SK-N-MC (cell line): ENCODE measurements around the gene LDB1.

Experiments used
- DNase-seq: peaks from one replicate; pipeline ENCODE4 v3.0.0-alpha.2; 2011; ENCODE audit warnings: low read depth, low spot score
- H3K27ac ChIP-seq: fragments of 200-600 bp; sonication (generic); 2 replicates; pipeline ENCODE4 v1.5.1; 2016; ENCODE audit warnings: mixed run types
- H3K36me3 ChIP-seq: fragments of 200-600 bp; sonication (generic); 2 replicates; pipeline ENCODE4 v1.6.1; 2017; ENCODE audit warnings: antibody characterized with exemption, low read length, mixed read lengths; ENCODE audit not compliant: insufficient read depth
- H3K4me3 ChIP-seq: fragments of 200-600 bp; sonication (generic); 2 replicates; pipeline ENCODE4 v1.5.1; 2016
- H3K9ac ChIP-seq: fragments of 200-600 bp; sonication (generic); 2 replicates; pipeline ENCODE4 v1.8.0; 2017; ENCODE audit warnings: mixed run types, mixed read lengths; ENCODE audit not compliant: insufficient read length
- H3K9me3 ChIP-seq: fragments of 200-600 bp; sonication (generic); 2 replicates; pipeline ENCODE4 v1.6.1; 2017; ENCODE audit warnings: low read depth, mild to moderate bottlenecking, antibody characterized with exemption, low read length, moderate library complexity, mixed read lengths
- EZH2 ChIP-seq: fragments of 200-600 bp; sonication (generic); IDR thresholded peaks from one replicate; pipeline ENCODE4 v1.6.1; 2017; ENCODE audit warnings: antibody characterized with exemption
- FOXP2 ChIP-seq: optimal IDR thresholded peaks from 2 replicates; pipeline ENCODE3; 2011; ENCODE audit warnings: mild to moderate bottlenecking, moderate library complexity; ENCODE audit not compliant: insufficient read depth; ENCODE audit errors: extremely low read length, control extremely low read depth
- POLR2AphosphoS5 ChIP-seq: IDR thresholded peaks from 2 replicates; pipeline ENCODE4 v1.6.1; 2012; ENCODE audit warnings: mild to moderate bottlenecking, low read depth, low read length, borderline replicate concordance

Gene LDB1

GRCh38 chr10:102152545-102152890 lies 32.4 kb upstream of the LDB1 start:
- peak overlapping the region; percentile 88 for H3K27ac ChIP-seq
- DNase-seq: no peak
- no peaks in the 10 kb centered on the region for H3K9me3 ChIP-seq
- peak overlapping the region; percentile 93 for H3K4me3 ChIP-seq
- H3K9ac ChIP-seq: peak overlapping the region; percentile 96
- TF ChIP-seq POLR2AphosphoS5: no peak
- TF ChIP-seq FOXP2: no peak
- TF ChIP-seq EZH2: no peak
- H3K36me3 ChIP-seq: peaks cover 45% of the 10 kb centered on the region

GRCh38 chr10:102151774-102152544 lies 31.8 kb upstream of the LDB1 start, which contains the start of gene NOLC1:
Gene NOLC1, plus strand, starts transcription at chr10:102152389. Its CDS starts 22 bp downstream, at chr10:102152411.
- Histone ChIP-seq H3K36me3 (peaks cover 41% of the 10 kb centered on the region), H3K4me3 (peak within 1 kb of the TSS; percentile 93), H3K27ac (peak within 1 kb of the TSS; percentile 88), H3K9me3 (no peaks in the 10 kb centered on the region), H3K9ac (peak within 1 kb of the TSS; percentile 96)
- no peak for TF ChIP-seq EZH2
- TF ChIP-seq POLR2AphosphoS5: peak; percentile 96
- no peak for TF ChIP-seq FOXP2
- peak; percentile 91 for DNase-seq

GRCh38 chr10:102150970-102151773 lies 31.0 kb upstream of the LDB1 start:
- Histone ChIP-seq H3K9me3 (no peaks in the 10 kb centered on the region), H3K9ac (peak overlapping the region; percentile 71), H3K36me3 (peaks cover 36% of the 10 kb centered on the region), H3K27ac (peak overlapping the region; percentile 85), H3K4me3 (peak overlapping the region; percentile 61)
- DNase-seq: no peak
- no peak for TF ChIP-seq FOXP2
- no peak for TF ChIP-seq POLR2AphosphoS5
- TF ChIP-seq EZH2: no peak

DNA sequence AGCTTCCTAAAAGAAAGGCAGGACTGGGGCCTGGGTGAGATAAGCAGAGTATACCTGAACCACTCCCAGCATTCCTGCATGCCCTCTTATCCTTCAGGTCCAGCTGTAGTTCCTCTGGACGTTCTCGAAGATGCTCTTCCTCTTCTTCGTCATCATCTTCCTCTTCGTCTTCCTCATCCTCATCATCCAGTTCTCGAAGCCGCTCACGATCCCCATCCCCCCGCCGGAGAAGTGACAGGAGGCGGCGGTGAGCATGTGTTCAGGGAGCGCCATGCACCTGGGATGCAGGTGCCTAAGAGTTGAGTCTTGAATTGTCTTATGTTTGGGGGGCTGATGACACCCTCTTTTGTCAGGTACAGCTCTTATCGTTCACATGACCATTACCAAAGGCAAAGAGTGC lies 28.1 kb upstream of the LDB1 start:
- no peak overlapping the region for H3K9ac ChIP-seq
- TF ChIP-seq POLR2AphosphoS5: no peak
- no peak for TF ChIP-seq EZH2
- TF ChIP-seq FOXP2: no peak
- H3K27ac ChIP-seq: no peak overlapping the region
- H3K4me3 ChIP-seq: no peak overlapping the region
- no peaks in the 10 kb centered on the region for H3K9me3 ChIP-seq
- no peak for DNase-seq
- H3K36me3 ChIP-seq: peaks cover 34% of the 10 kb centered on the region

DNA sequence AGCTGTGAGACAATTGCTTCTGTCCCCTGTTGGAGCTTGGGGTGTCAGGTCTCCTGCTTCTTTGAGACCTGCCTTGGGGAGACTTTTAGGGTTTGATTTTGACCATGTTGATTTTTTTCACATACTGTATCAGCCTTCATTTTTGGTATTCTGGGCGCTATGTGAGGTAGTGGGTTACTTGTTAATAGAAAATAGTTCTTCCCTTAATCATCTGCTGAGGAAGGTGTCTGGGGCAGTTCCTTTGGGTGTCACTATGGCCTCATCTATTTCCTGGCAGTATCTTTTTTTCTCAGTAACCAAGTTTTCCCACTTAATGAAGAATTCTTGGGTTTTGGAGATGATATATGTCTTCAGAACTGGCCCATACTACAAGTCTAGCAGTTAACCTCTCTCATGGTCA lies 27.4 kb upstream of the LDB1 start:
- H3K4me3 ChIP-seq: no peak overlapping the region
- no peak overlapping the region for H3K9ac ChIP-seq
- no peaks in the 10 kb centered on the region for H3K9me3 ChIP-seq
- H3K36me3 ChIP-seq: peaks cover 39% of the 10 kb centered on the region
- H3K27ac ChIP-seq: no peak overlapping the region
- no peak for DNase-seq
- TF ChIP-seq EZH2 (no peak), FOXP2 (no peak), POLR2AphosphoS5 (no peak)

DNA sequence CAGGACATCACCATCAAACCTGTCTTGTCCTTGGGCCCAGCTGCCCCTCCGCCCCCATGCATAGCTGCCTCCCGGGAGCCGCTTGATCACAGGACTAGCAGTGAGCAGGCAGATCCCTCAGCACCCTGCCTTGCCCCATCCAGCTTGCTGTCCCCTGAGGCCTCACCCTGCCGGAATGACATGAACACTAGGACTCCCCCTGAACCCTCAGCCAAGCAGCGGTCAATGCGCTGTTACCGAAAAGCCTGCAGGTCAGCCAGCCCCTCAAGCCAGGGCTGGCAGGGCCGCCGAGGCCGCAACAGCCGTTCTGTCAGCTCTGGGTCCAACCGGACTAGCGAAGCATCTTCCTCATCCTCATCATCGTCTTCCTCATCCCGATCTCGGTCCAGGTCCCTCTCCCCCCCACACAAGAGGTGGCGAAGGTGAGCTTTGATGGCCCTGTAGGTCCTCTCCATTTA lies 26.8 kb upstream of the LDB1 start:
- no peak for DNase-seq
- Histone ChIP-seq H3K4me3 (no peak overlapping the region), H3K9me3 (no peaks in the 10 kb centered on the region), H3K27ac (no peak overlapping the region), H3K9ac (no peak overlapping the region), H3K36me3 (peaks cover 39% of the 10 kb centered on the region)
- TF ChIP-seq FOXP2 (no peak), EZH2 (no peak), POLR2AphosphoS5 (no peak)

- DNase-seq: no peak
- no peak for TF ChIP-seq FOXP2
- no peak for TF ChIP-seq POLR2AphosphoS5
- no peak for TF ChIP-seq EZH2
- Histone ChIP-seq H3K36me3 (peaks cover 60% of the 10 kb centered on the region), H3K9me3 (no peaks in the 10 kb centered on the region), H3K4me3 (no peak overlapping the region), H3K9ac (no peak overlapping the region), H3K27ac (no peak overlapping the region)
Measured at GRCh38 chr10:102141583-102142107, 21.5 kb upstream of the LDB1 start.

- TF ChIP-seq POLR2AphosphoS5: no peak
- no peak for TF ChIP-seq EZH2
- TF ChIP-seq FOXP2: no peak
- no peak overlapping the region for H3K4me3 ChIP-seq
- no peak for DNase-seq
- peaks cover 60% of the 10 kb centered on the region for H3K36me3 ChIP-seq
- H3K9ac ChIP-seq: no peak overlapping the region
- no peak overlapping the region for H3K27ac ChIP-seq
- H3K9me3 ChIP-seq: no peaks in the 10 kb centered on the region
Measured at GRCh38 chr10:102140913-102141540, 20.9 kb upstream of the LDB1 start.
